Sigmoid colon (tissue), 7 donors: ENCODE results near the gene ZNF680. TPM values are rescaled to one million over a fixed set of nuclear protein-coding genes. Genes with fewer than 3 reads are reported as not detected.

Source experiments
- DNase-seq: peaks from one replicate; pipeline ENCODE4 v3.0.0-alpha.2; 2019
- H3K27ac ChIP-seq, 4 donors: fragments of 200-600 bp; sonication (generic); one replicate each; pipeline ENCODE4 v1.5.1; 2016 to 2019; ENCODE audit warnings: mild to moderate bottlenecking in 1 of 4
- H3K27me3 ChIP-seq, 3 donors: fragments of 200-600 bp; sonication (generic); one replicate each; pipeline ENCODE4 v1.5.1; 2019; ENCODE audit warnings: mild to moderate bottlenecking in 1 of 3
- H3K36me3 ChIP-seq, 4 donors: fragments of 200-600 bp; sonication (generic); one replicate each; pipeline ENCODE4 v1.5.1; 2016 to 2019
- H3K4me1 ChIP-seq, 4 donors: fragments of 200-600 bp; sonication (generic); one replicate each; pipeline ENCODE4 v1.5.1; 2017 to 2019
- H3K4me3 ChIP-seq, 4 donors: fragments of 200-600 bp; sonication (generic); one replicate each; pipeline ENCODE4 v1.5.1; 2017 to 2019; ENCODE audit warnings: mild to moderate bottlenecking in 2 of 4, moderate library complexity in 1 of 4
- H3K9me3 ChIP-seq, 4 donors: fragments of 200-600 bp in 3 of 4; sonication (generic) in 3 of 4; one replicate each; pipeline versions ENCODE4 v1.5.1 to v1.6.1; 2013 to 2019
- CTCF ChIP-seq, 4 experiments: fragments of 450-650 bp in 3 of 4; fragments of 200-600 bp in 1 of 4; IDR thresholded peaks; one replicate each; pipeline ENCODE4 v1.5.1; 2016 to 2019; ENCODE audit warnings: antibody characterized with exemption in 4 of 4, mild to moderate bottlenecking in 3 of 4, moderate library complexity in 2 of 4
- EP300 ChIP-seq, 4 donors: sonication (generic); formaldehyde crosslinking; IDR thresholded peaks; one replicate each; pipeline ENCODE4 v1.6.1; 2017; ENCODE audit warnings: antibody characterized with exemption in 4 of 4
- POLR2A ChIP-seq, 2 donors: fragments of 450-650 bp; IDR thresholded peaks; one replicate each; pipeline ENCODE4 v1.6.1; 2016; ENCODE audit warnings: antibody characterized with exemption in 2 of 2, mild to moderate bottlenecking in 2 of 2, moderate library complexity in 2 of 2
- POLR2AphosphoS5 ChIP-seq, 4 donors: sonication (generic); formaldehyde crosslinking; IDR thresholded peaks; one replicate each; pipeline ENCODE4 v1.6.1; 2017; ENCODE audit warnings: antibody characterized with exemption in 4 of 4
- WGBS, 2 donors: extraction: QIAGEN DNeasy Blood & Tissue Kit; methylation state at CpG; one replicate each; pipeline ENCODE4 v1.1.7; 2013; 5-methylcytosine and 5-hydroxymethylcytosine counted together
- intact Hi-C: fragments of 100-400 bp; cut with DNase I; formaldehyde crosslinking; loops from one replicate; pipeline ENCODE4 v1.15.1; 2023
- polyA plus RNA-seq, 3 donors: library from polyadenylated mRNA; stranded (reverse); fragments of 200-250 nt; gene quantifications; one replicate each; pipeline ENCODE4 v1.2.3, GENCODE V29; 2013
- total RNA-seq, 4 donors: library from RNA; depleted of rRNA; stranded (reverse); fragments of >200 nt; gene quantifications; one replicate each; pipeline ENCODE4 v1.1.0, GENCODE V29; 2016
- donor health status: healthy with polysubstance abuse.
- donor health status: Bipolar disorder and iron deficiency.
- donor health status: healthy.

Gene ZNF680
- total and polyA plus RNA-seq, 7 donors = 2.4 to 28.0 (median 9.8) TPM

DNA sequence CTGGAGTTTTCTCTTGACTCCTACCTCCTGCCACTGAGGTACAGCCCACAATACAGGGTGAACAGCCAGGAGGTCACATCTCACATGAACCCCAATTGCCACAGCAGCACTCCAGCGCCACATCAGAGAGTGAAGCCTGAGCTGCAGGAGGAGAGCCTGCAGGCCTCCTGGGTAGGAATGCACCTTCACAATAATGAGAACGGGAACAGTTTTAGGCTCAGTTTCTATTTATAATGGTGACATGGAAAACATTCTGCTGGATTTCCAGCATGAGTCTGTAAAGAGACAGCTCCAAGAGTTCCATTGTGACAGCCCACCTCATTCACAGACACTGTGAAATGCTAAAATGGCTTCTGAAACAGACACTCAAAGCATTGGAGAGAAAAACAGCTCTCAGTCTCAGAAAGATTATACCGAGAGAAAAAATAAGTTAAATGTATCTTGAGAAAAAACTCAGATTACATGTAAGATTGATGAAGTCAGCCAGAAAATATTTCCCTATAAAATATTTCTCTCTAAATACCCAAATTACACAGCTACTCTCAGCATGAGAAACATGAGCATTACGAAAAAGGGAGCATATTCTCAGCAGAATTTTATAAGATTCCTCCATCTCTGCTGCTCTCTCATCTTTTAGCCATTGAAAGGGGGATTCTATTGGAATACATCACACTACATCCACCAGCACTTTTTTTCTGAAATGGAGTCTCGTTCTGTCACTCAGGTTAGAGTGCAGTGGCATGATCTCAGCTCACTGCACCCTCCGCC is 11.3 kb downstream of the ZNF680 start:
- no peaks in the 10 kb centered on the region for H3K27me3 ChIP-seq
- H3K36me3 ChIP-seq = peaks cover 0 to 3% (median 0%) of the 10 kb centered on the region in 4 donors
- H3K4me3 ChIP-seq = no peak overlapping the region
- no peak overlapping the region for H3K27ac ChIP-seq
- H3K9me3 ChIP-seq = peaks cover 0 to 3% (median 0%) of the 10 kb centered on the region in 4 donors
- WGBS, 2 donors = 79 to 89% methylated on average over 6 of the region's 6 CpGs
- peaks cover 0 to 14% (median 0%) of the 10 kb centered on the region in 4 donors for H3K4me1 ChIP-seq
- TF ChIP-seq EP300 (IDR thresholded peaks at IDR 0.05) (no peak), CTCF (IDR thresholded peaks at IDR 0.05) (no peak), POLR2AphosphoS5 (IDR thresholded peaks at IDR 0.05) (no peak), POLR2A (IDR thresholded peaks at IDR 0.05) (no peak)
- intact Hi-C loops = no loop called here
- no peak for DNase-seq

DNA sequence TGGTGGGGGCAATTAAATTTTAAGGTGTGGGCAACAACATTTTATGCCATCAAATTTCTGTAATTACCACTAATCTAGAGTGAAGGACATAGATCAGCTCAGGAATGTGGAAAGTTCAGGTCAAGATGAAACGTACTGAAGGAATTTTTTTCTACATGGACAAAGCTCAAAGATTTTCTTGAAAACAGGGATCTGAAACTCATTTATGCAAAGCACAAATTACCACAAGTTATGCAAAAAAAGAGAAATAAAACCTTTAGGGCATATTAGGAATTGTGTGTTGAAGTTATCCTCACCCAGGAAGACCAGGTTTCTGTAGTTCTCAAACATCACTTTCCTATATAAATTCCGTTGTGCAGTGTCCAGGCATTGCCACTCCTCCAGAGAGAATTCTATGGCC is 18.9 kb downstream of the ZNF680 start:
- H3K4me3 ChIP-seq = no peak overlapping the region
- no peak for TF ChIP-seq CTCF (IDR thresholded peaks at IDR 0.05)
- no peak for TF ChIP-seq EP300 (IDR thresholded peaks at IDR 0.05)
- TF ChIP-seq POLR2A (IDR thresholded peaks at IDR 0.05) = no peak
- TF ChIP-seq POLR2AphosphoS5 (IDR thresholded peaks at IDR 0.05) = no peak
- H3K9me3 ChIP-seq = peaks cover 0 to 3% (median 0%) of the 10 kb centered on the region in 4 donors

GRCh38 chr7:64541438-64542359 is 21.2 kb downstream of the ZNF680 start:
- no peaks in the 10 kb centered on the region for H3K9me3 ChIP-seq
- TF ChIP-seq CTCF (IDR thresholded peaks at IDR 0.05) (no peak), EP300 (IDR thresholded peaks at IDR 0.05) (no peak), POLR2A (IDR thresholded peaks at IDR 0.05) (no peak), POLR2AphosphoS5 (IDR thresholded peaks at IDR 0.05) (no peak)
- intact Hi-C loops = no loop called here
- peaks cover 0 to 6% (median 0%) of the 10 kb centered on the region in 4 donors for H3K4me1 ChIP-seq
- no peaks in the 10 kb centered on the region for H3K27me3 ChIP-seq
- peaks cover 0 to 12% (median 3%) of the 10 kb centered on the region in 4 donors for H3K36me3 ChIP-seq
- WGBS, 2 donors = 77 to 85% methylated on average over 5 of the region's 5 CpGs
- DNase-seq = no peak
- H3K4me3 ChIP-seq = no peak overlapping the region
- H3K27ac ChIP-seq = peak overlapping the region; percentile 14 to 51 (median 24)

More for the DNA sequence above, 18.9 kb downstream of the ZNF680 start:
- intact Hi-C loops = no loop called here
- no peak for DNase-seq
- peaks cover 0 to 6% (median 0%) of the 10 kb centered on the region in 4 donors for H3K4me1 ChIP-seq
- H3K36me3 ChIP-seq = peaks cover 0 to 6% (median 3%) of the 10 kb centered on the region in 4 donors
- H3K27me3 ChIP-seq = no peaks in the 10 kb centered on the region
- WGBS, 2 donors = 80 to 88% methylated on average over 2 of the region's 2 CpGs
- no peak overlapping the region for H3K27ac ChIP-seq

DNA sequence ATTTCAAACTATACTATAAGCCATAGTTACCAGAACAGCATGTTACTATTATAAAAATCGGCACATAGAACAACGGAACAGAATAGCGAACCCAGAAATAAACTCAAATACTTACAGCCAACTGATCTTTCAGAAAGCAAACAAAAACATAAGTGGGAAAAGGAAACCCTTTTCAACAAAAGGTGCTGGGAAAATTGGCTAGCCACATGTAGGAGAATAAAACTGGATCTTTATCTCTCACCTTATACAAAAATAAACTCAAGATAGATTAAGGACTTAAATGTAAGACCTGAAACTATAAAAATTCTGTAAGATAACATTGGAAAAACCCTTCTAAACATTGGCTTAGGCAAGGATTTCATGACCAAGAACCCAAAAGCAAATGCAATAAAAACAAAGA is 29.1 kb downstream of the ZNF680 start:
- intact Hi-C loops = no loop called here
- no peak for DNase-seq
- peaks cover 0 to 45% (median 7%) of the 10 kb centered on the region in 4 donors for H3K36me3 ChIP-seq
- no peak overlapping the region for H3K27ac ChIP-seq
- H3K4me3 ChIP-seq = no peak overlapping the region
- peaks cover 0 to 7% (median 0%) of the 10 kb centered on the region in 4 donors for H3K9me3 ChIP-seq
- no peak for TF ChIP-seq POLR2A (IDR thresholded peaks at IDR 0.05)
- no peak for TF ChIP-seq CTCF (IDR thresholded peaks at IDR 0.05)
- no peak for TF ChIP-seq POLR2AphosphoS5 (IDR thresholded peaks at IDR 0.05)
- TF ChIP-seq EP300 (IDR thresholded peaks at IDR 0.05) = no peak
- 90 to 91% methylated on average over 3 of the region's 3 CpGs for WGBS, 2 donors
- H3K4me1 ChIP-seq = no peaks in the 10 kb centered on the region
- no peaks in the 10 kb centered on the region for H3K27me3 ChIP-seq
